Adrenal gland (tissue), 12 donors: ENCODE measurements around the gene MAN2A2. TPM values are rescaled to one million over a fixed set of nuclear protein-coding genes. Genes with fewer than 3 reads are reported as not detected.

Experiments used
- DNase-seq, 7 donors: peaks; one replicate each; pipeline ENCODE4 v3.0.0-alpha.2; 2019 to 2020
- H3K27ac ChIP-seq, 5 donors: fragments of 200-600 bp; sonication (generic) in 4 of 5; 1 replicate in 3 of 5; 2 replicates in 2 of 5; pipeline versions ENCODE4 v1.5.1 to v1.8.0; 2016 to 2020; ENCODE audit warnings: mild to moderate bottlenecking in 1 of 5
- H3K27me3 ChIP-seq: fragments of 200-600 bp; 2 replicates; pipeline ENCODE4 v1.8.0; 2021
- H3K36me3 ChIP-seq, 2 donors: fragments of 200-600 bp; replicated peaks in 1 of 2; 1 replicate in 1 of 2; 2 replicates in 1 of 2; pipeline versions ENCODE4 v1.5.1 to v1.8.0; 2018 to 2022
- H3K4me1 ChIP-seq, 2 donors: fragments of 200-600 bp; replicated peaks in 1 of 2; 1 replicate in 1 of 2; 2 replicates in 1 of 2; pipeline versions ENCODE4 v1.5.1 to v1.8.0; 2018 to 2021
- H3K4me3 ChIP-seq, 4 donors: fragments of 200-600 bp; sonication (generic) in 3 of 4; one replicate each; pipeline ENCODE4 v1.5.1; 2016 to 2018
- H3K9me3 ChIP-seq, 3 donors: fragments of 200-600 bp; sonication (generic) in 1 of 3; replicated peaks in 1 of 3; 1 replicate in 2 of 3; 2 replicates in 1 of 3; pipeline versions ENCODE4 v1.5.1 to v1.8.0; 2016 to 2021
- POLR2A ChIP-seq, 2 donors: fragments of 450-650 bp; IDR thresholded peaks; one replicate each; pipeline ENCODE4 v1.6.1; 2017; ENCODE audit warnings: antibody characterized with exemption in 2 of 2, mild to moderate bottlenecking in 2 of 2, moderate library complexity in 1 of 2
- WGBS, 4 donors: extraction: QIAGEN DNeasy Blood & Tissue Kit in 2 of 4; methylation state at CpG; one replicate each; pipeline versions ENCODE4 v1.1.5 to v1.1.7; 2013 to 2017; 5-methylcytosine and 5-hydroxymethylcytosine counted together
- intact Hi-C, 2 donors: fragments of 100-400 bp; cut with DNase I; formaldehyde crosslinking; loops; one replicate each; pipeline versions ENCODE4 v1.14.1 to v1.15.0; 2022 to 2023
- polyA plus RNA-seq, 3 donors: library from polyadenylated mRNA; stranded (reverse); fragments of 200-250 nt in 2 of 3; fragments of 350-450 nt in 1 of 3; fragmentation: Illumina TruSeq in 1 of 3; extraction: RNeasy Lipid Tissue Mini Kit (QIAGEN cat#74804) in 1 of 3; gene quantifications; one replicate each; pipeline ENCODE4 v1.2.3, GENCODE V29; 2013 to 2014
- total RNA-seq, 9 donors: library from RNA; depleted of rRNA in 4 of 9; stranded (reverse); fragments of >200 nt in 4 of 9; fragments of 120-200 nt in 1 of 9; fragmentation: NEBNext Ultra II Directional in 1 of 9; extraction: Animal tissue kit (Norgen Biotek cat#: 25700) in 1 of 9; gene quantifications; one replicate each; pipeline versions ENCODE4 v1.1.0 to v1.2.4, GENCODE V29; 2013 to 2023
- TF ChIP-seq, protein P1 (sequence below), 6 experiments: fragments of 450-650 bp in 4 of 6; fragments of 200-600 bp in 2 of 6; sonication (generic) in 1 of 6; IDR thresholded peaks; 1 replicate in 5 of 6; 2 replicates in 1 of 6; pipeline versions ENCODE4 v1.5.1 to v1.8.0; 2016 to 2021; ENCODE audit warnings: antibody characterized with exemption in 6 of 6, mild to moderate bottlenecking in 2 of 6, moderate library complexity in 1 of 6
- donor health status: healthy with polysubstance abuse.
- donor health status: Bipolar disorder and iron deficiency.
- donor health status: DM: yes; HTN: yes; CAD: no.
- donor health status: DM: no; HTN: no; CAD: no.
- donor health status: DM: no; HTN: no; CAD: no.
- donor health status: DM: yes; HTN: yes; CAD: no.

MAN2A2 gene
- total and polyA plus RNA-seq, 12 donors = 13.3 to 94.6 (median 64.6) TPM

DNA sequence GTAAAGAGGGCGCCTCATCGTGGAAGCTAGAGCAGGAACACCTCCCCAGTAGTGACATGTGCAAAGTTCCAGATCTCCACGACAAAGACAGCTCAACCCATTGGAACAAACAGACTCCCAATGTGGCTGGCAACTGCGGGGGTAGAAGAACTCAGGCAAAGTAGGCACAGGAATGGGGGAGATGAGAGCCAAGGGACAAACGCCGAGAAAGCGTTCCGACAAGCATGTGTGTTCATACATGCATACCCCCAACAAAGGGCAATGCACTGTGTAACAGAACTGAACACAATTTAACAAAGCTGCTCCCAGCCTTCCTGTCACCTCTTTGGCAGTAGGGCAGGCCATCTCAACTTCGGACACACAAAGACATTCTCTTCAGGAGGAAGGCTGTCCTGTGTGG, 63.2 kb downstream of the MAN2A2 start:
- TF ChIP-seq, protein P1, sequence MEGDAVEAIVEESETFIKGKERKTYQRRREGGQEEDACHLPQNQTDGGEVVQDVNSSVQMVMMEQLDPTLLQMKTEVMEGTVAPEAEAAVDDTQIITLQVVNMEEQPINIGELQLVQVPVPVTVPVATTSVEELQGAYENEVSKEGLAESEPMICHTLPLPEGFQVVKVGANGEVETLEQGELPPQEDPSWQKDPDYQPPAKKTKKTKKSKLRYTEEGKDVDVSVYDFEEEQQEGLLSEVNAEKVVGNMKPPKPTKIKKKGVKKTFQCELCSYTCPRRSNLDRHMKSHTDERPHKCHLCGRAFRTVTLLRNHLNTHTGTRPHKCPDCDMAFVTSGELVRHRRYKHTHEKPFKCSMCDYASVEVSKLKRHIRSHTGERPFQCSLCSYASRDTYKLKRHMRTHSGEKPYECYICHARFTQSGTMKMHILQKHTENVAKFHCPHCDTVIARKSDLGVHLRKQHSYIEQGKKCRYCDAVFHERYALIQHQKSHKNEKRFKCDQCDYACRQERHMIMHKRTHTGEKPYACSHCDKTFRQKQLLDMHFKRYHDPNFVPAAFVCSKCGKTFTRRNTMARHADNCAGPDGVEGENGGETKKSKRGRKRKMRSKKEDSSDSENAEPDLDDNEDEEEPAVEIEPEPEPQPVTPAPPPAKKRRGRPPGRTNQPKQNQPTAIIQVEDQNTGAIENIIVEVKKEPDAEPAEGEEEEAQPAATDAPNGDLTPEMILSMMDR (IDR thresholded peaks at IDR 0.05) = no peak
- no peak for TF ChIP-seq POLR2A (IDR thresholded peaks at IDR 0.05)
- 86 to 93% (median 91%) methylated on average over 9 of the region's 9 CpGs for WGBS, 4 donors
- DNase-seq = no peak
- H3K4me3 ChIP-seq = no peak overlapping the region
- H3K27ac ChIP-seq = no peak overlapping the region
- intact Hi-C loops = no loop called here
- H3K9me3 ChIP-seq = no peaks in the 10 kb centered on the region
- H3K36me3 ChIP-seq = peaks cover 0 to 15% of the 10 kb centered on the region in 2 donors
- H3K27me3 ChIP-seq = no peaks in the 10 kb centered on the region
- H3K4me1 ChIP-seq = no peaks in the 10 kb centered on the region

DNA sequence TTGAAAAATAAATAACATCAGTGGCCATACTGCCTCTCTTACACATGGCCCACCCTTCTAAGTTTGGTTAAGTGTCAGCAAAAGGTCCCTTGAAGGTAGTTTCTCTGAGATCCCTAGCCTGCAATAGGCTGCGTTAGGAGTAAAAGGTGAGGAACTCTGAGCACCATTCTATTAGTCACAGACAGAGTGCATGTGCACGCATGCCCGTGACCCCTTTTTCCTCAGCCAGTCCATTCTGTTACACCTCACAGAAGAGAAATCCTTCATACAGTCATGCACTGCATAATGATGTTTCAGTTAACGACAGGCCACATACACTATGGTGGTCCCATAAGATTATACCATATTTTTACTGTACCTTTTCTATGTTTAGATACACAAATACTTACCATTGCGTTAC, 64.1 kb downstream of the MAN2A2 start:
- intact Hi-C loops = no loop called here
- Histone ChIP-seq H3K9me3 (no peaks in the 10 kb centered on the region), H3K36me3 (peaks cover 0 to 7% of the 10 kb centered on the region in 2 donors), H3K27ac (no peak overlapping the region), H3K4me3 (no peak overlapping the region), H3K4me1 (no peaks in the 10 kb centered on the region), H3K27me3 (no peaks in the 10 kb centered on the region)
- TF ChIP-seq, protein P1 (IDR thresholded peaks at IDR 0.05) = no peak
- TF ChIP-seq POLR2A (IDR thresholded peaks at IDR 0.05) = no peak
- no peak for DNase-seq
- WGBS, 4 donors = 87 to 99% (median 92%) methylated on average over 5 of the region's 5 CpGs

DNA sequence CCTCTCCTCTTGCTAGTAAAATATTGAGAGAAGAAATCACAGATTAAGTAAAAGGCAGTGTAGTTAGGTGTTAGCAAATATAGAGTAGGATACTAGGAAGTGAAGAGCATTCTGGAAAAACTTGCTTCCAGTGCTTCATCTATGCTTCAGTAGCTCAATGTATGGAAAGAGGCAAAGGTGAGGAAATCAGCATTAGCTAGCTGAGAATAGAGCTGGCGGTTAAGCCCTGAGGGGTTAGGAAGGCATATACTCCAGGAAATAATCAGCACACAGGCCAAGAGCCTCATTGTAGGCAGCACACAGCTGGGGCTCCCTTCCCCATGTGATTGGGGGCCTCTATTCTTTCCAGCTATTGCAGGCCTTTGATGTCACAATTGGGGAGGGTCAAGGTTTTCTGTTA, 65.3 kb downstream of the MAN2A2 start:
- intact Hi-C loops = no loop called here
- DNase-seq = no peak
- Histone ChIP-seq H3K9me3 (no peaks in the 10 kb centered on the region), H3K27me3 (no peaks in the 10 kb centered on the region), H3K36me3 (no peaks in the 10 kb centered on the region), H3K27ac (no peak overlapping the region), H3K4me3 (no peak overlapping the region), H3K4me1 (no peaks in the 10 kb centered on the region)
- no peak for TF ChIP-seq POLR2A (IDR thresholded peaks at IDR 0.05)
- TF ChIP-seq, protein P1 (IDR thresholded peaks at IDR 0.05) = no peak
- 91 to 100% (median 95%) methylated on average over 1 of the region's 1 CpG for WGBS, 4 donors

DNA sequence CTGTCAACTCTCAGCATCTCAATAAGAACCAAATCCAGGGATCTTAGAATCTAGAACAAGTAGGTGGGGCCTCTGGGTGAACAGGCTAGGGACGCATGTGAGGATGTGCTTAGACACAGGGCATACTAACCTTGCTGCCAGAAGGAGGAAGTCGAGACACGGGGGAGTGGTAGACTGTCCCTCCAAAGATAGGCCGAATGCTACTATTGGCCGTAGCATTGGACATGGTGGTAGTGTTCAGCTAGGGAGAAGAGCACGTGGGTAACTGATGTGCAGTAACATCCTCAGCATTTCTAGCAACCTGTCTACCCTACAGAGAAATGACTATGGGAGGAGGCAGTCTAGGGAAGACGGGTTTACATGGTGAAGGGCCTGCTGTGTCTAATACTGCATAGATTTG, 67.2 kb downstream of the MAN2A2 start:
- Histone ChIP-seq H3K27ac (no peak overlapping the region), H3K9me3 (no peaks in the 10 kb centered on the region), H3K4me1 (no peaks in the 10 kb centered on the region), H3K27me3 (no peaks in the 10 kb centered on the region), H3K36me3 (no peaks in the 10 kb centered on the region), H3K4me3 (no peak overlapping the region)
- intact Hi-C loops = no loop called here
- no peak for TF ChIP-seq POLR2A (IDR thresholded peaks at IDR 0.05)
- TF ChIP-seq, protein P1 (IDR thresholded peaks at IDR 0.05) = no peak
- DNase-seq = no peak
- WGBS, 4 donors = 93 to 96% (median 94%) methylated on average over 7 of the region's 7 CpGs
